ENCODE data around the gene SCUBE1. TPM values are rescaled to one million over a fixed set of nuclear protein-coding genes. Genes with fewer than 3 reads are reported as not detected.

The SCUBE1 gene
- total and polyA plus RNA-seq, 2 experiments from 2014 or later = 0.81 to 3.2 TPM

- H3F3A ChIP-seq (replicated peaks; ENCODE audit: low read depth) = no peaks in the 10 kb centered on the region
- ATAC-seq (no peak), DNase-seq (ENCODE audit: low spot score) (no peak)
- no peaks in the 10 kb centered on the region for H3K36me3 ChIP-seq (ENCODE audit: insufficient read depth)
- no peaks in the 10 kb centered on the region for H3K9me2 ChIP-seq (ENCODE audit: insufficient read depth)
- H3K27me3 ChIP-seq (ENCODE audit: insufficient read depth) = no peaks in the 10 kb centered on the region
- no peak overlapping the region for H2AFZ ChIP-seq
- no peak overlapping the region for H3K4me2 ChIP-seq
- TF ChIP-seq CREB1 (CRISPR knock-in tag; IDR thresholded peaks at IDR 0.05; ENCODE audit: low read depth) (no peak), POLR2AphosphoS5 (IDR thresholded peaks at IDR 0.05; ENCODE audit: low read depth) (no peak), JUNB (IDR thresholded peaks at IDR 0.05; ENCODE audit: unreplicated experiment) (no peak), NANOG (IDR thresholded peaks at IDR 0.05; ENCODE audit: borderline replicate concordance) (no peak), ZNF331 (CRISPR knock-in tag; IDR thresholded peaks at IDR 0.05; ENCODE audit: low read depth) (no peak), CTCF (conservative IDR thresholded peaks at IDR 0.05; ENCODE audit: low read depth in 2 of 2) (no peak), ZNF114 (CRISPR knock-in tag; IDR thresholded peaks at IDR 0.05) (no peak), STAT1 (IDR thresholded peaks at IDR 0.05; ENCODE audit: unreplicated experiment) (no peak), EZH2phosphoT487 (IDR thresholded peaks at IDR 0.05; ENCODE audit: unreplicated experiment) (no peak), ETS1 (IDR thresholded peaks at IDR 0.05) (no peak)
- TF ChIP-seq, protein P1, sequence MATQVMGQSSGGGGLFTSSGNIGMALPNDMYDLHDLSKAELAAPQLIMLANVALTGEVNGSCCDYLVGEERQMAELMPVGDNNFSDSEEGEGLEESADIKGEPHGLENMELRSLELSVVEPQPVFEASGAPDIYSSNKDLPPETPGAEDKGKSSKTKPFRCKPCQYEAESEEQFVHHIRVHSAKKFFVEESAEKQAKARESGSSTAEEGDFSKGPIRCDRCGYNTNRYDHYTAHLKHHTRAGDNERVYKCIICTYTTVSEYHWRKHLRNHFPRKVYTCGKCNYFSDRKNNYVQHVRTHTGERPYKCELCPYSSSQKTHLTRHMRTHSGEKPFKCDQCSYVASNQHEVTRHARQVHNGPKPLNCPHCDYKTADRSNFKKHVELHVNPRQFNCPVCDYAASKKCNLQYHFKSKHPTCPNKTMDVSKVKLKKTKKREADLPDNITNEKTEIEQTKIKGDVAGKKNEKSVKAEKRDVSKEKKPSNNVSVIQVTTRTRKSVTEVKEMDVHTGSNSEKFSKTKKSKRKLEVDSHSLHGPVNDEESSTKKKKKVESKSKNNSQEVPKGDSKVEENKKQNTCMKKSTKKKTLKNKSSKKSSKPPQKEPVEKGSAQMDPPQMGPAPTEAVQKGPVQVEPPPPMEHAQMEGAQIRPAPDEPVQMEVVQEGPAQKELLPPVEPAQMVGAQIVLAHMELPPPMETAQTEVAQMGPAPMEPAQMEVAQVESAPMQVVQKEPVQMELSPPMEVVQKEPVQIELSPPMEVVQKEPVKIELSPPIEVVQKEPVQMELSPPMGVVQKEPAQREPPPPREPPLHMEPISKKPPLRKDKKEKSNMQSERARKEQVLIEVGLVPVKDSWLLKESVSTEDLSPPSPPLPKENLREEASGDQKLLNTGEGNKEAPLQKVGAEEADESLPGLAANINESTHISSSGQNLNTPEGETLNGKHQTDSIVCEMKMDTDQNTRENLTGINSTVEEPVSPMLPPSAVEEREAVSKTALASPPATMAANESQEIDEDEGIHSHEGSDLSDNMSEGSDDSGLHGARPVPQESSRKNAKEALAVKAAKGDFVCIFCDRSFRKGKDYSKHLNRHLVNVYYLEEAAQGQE (IDR thresholded peaks at IDR 0.05; ENCODE audit: unreplicated experiment) = no peak
- TF ChIP-seq, protein P2, sequence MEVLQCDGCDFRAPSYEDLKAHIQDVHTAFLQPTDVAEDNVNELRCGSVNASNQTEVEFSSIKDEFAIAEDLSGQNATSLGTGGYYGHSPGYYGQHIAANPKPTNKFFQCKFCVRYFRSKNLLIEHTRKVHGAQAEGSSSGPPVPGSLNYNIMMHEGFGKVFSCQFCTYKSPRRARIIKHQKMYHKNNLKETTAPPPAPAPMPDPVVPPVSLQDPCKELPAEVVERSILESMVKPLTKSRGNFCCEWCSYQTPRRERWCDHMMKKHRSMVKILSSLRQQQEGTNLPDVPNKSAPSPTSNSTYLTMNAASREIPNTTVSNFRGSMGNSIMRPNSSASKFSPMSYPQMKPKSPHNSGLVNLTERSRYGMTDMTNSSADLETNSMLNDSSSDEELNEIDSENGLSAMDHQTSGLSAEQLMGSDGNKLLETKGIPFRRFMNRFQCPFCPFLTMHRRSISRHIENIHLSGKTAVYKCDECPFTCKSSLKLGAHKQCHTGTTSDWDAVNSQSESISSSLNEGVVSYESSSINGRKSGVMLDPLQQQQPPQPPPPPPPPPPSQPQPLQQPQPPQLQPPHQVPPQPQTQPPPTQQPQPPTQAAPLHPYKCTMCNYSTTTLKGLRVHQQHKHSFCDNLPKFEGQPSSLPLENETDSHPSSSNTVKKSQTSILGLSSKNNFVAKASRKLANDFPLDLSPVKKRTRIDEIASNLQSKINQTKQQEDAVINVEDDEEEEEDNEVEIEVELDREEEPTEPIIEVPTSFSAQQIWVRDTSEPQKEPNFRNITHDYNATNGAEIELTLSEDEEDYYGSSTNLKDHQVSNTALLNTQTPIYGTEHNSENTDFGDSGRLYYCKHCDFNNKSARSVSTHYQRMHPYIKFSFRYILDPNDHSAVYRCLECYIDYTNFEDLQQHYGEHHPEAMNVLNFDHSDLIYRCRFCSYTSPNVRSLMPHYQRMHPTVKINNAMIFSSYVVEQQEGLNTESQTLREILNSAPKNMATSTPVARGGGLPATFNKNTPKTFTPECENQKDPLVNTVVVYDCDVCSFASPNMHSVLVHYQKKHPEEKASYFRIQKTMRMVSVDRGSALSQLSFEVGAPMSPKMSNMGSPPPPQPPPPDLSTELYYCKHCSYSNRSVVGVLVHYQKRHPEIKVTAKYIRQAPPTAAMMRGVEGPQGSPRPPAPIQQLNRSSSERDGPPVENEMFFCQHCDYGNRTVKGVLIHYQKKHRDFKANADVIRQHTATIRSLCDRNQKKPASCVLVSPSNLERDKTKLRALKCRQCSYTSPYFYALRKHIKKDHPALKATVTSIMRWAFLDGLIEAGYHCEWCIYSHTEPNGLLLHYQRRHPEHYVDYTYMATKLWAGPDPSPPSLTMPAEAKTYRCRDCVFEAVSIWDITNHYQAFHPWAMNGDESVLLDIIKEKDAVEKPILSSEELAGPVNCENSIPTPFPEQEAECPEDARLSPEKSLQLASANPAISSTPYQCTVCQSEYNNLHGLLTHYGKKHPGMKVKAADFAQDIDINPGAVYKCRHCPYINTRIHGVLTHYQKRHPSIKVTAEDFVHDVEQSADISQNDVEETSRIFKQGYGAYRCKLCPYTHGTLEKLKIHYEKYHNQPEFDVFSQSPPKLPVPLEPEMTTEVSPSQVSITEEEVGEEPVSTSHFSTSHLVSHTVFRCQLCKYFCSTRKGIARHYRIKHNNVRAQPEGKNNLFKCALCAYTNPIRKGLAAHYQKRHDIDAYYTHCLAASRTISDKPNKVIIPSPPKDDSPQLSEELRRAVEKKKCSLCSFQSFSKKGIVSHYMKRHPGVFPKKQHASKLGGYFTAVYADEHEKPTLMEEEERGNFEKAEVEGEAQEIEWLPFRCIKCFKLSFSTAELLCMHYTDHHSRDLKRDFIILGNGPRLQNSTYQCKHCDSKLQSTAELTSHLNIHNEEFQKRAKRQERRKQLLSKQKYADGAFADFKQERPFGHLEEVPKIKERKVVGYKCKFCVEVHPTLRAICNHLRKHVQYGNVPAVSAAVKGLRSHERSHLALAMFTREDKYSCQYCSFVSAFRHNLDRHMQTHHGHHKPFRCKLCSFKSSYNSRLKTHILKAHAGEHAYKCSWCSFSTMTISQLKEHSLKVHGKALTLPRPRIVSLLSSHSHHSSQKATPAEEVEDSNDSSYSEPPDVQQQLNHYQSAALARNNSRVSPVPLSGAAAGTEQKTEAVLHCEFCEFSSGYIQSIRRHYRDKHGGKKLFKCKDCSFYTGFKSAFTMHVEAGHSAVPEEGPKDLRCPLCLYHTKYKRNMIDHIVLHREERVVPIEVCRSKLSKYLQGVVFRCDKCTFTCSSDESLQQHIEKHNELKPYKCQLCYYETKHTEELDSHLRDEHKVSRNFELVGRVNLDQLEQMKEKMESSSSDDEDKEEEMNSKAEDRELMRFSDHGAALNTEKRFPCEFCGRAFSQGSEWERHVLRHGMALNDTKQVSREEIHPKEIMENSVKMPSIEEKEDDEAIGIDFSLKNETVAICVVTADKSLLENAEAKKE (CRISPR knock-in tag; IDR thresholded peaks at IDR 0.05) = no peak
- Mint-ChIP-seq H3K36me3 (ENCODE audit: low read depth) (no peaks in the 10 kb centered on the region), H3K27me3 (ENCODE audit: insufficient read depth, low read depth, poor library complexity) (peaks cover 5% of the 10 kb centered on the region), H3K4me3 (no peak overlapping the region), H3K27ac (no peak overlapping the region), H3K4me1 (peaks cover 18% of the 10 kb centered on the region), H3K9me3 (no peaks in the 10 kb centered on the region; the same call in 2 of the 3 replicates)
- H3K79me2 ChIP-seq (replicated peaks; ENCODE audit: insufficient read depth) = no peaks in the 10 kb centered on the region
- H3K4me1 ChIP-seq (ENCODE audit: insufficient read depth) = no peaks in the 10 kb centered on the region
- no peaks in the 10 kb centered on the region for H4K20me1 ChIP-seq (replicated peaks; ENCODE audit: insufficient read depth)
- H3K27ac ChIP-seq (ENCODE audit: low read depth) = no peak overlapping the region
- H3K4me3 ChIP-seq = no peak overlapping the region
These were observed 32.4 kb downstream of the SCUBE1 start for GRCh38 chr22:43310798-43311197.
